ENCODE data around the gene WIPF2.

Gene WIPF2

DNA sequence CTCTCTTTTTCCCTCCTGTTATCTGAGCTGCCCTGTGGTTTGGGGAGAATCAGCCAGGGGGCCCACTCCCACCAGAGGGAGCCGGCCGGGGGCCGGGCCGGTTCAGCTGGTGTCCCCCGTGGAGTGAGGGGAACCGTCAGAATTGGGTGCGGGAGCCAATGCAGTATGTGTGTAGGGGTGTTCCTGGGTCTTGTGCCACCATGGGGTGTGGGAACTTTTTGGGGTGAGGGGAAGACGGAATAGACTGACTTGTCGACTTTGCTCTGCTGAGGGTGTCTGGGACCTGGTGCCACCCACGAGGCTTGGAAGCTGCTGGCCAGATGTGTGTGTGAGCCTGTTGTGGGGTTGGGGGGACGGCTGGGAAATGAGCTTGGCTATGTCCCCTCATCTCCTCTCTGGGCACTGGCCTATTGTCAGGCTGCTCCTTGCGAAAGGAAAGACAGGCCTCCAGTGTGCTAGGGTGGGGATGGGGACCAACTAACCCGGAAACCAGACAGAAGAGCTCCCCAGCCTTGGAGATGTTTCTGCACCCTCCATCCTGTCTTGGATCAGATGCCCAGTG lies 99.8 kb downstream of the WIPF2 start:
- Mint-ChIP-seq H3K9me3 (no peaks in the 10 kb centered on the region), H3K27ac (peak overlapping the region; percentile 83 to 95), H3K4me1 (peaks cover 47% of the 10 kb centered on the region), H3K4me3 (peak overlapping the region; percentile 88 to 96), H3K27me3 (no peaks in the 10 kb centered on the region)
- ATAC-seq (no peak), DNase-seq (no peak)

DNA sequence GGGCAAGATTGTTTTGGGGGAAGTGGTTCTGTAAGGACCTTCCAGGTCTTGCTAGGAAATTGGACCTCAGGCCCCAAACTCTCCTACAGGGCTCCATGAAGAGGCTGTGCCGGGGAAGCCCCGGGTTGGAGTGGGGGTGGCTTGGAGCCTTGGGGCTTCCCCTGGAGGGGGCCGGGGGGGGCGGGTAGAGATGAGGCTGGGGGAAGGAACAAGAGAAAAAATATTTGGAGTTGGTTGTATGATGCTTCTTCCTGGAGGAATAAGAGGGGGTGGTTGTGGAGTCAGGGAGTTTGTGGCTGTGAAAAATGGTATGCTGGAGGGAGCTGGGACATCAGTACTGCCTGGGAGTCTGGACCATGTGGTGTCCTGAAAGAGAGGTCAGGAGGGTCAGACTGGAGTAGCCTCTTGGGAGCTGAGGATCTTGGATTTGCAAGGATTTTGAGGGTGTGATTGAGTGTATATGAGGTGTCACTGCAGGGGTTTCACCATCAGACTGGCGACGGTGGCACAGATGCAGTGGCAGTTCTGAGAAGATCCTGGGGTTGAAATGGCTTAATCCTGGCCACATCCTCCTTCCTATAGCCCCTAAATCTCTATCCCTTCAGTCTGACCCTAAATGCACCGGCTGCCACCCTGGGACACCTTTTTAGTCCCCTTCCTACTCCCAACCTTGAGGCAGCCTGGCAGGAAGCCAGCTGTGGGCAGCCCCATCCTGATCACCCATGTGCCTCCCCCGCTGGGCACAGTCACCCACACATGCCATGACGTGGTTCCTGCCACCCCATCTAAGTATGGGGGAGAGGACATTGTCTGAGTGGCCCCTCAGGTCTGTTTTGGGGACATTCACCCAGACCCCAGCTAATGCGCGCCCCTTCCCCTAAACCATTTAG lies 100.8 kb downstream of the WIPF2 start:
- no peaks in the 10 kb centered on the region for H3K9me3 Mint-ChIP-seq
- H3K4me3 Mint-ChIP-seq, result peak overlapping the region; percentile 88 to 96
- ATAC-seq (no peak), DNase-seq (peak in 1 of 2 donors; percentile 60)
- no peaks in the 10 kb centered on the region for H3K27me3 Mint-ChIP-seq
- H3K4me1 Mint-ChIP-seq, result peaks cover 57% of the 10 kb centered on the region
- peak overlapping the region in 1 of 2 donors; percentile 100 for H3K27ac Mint-ChIP-seq

DNA sequence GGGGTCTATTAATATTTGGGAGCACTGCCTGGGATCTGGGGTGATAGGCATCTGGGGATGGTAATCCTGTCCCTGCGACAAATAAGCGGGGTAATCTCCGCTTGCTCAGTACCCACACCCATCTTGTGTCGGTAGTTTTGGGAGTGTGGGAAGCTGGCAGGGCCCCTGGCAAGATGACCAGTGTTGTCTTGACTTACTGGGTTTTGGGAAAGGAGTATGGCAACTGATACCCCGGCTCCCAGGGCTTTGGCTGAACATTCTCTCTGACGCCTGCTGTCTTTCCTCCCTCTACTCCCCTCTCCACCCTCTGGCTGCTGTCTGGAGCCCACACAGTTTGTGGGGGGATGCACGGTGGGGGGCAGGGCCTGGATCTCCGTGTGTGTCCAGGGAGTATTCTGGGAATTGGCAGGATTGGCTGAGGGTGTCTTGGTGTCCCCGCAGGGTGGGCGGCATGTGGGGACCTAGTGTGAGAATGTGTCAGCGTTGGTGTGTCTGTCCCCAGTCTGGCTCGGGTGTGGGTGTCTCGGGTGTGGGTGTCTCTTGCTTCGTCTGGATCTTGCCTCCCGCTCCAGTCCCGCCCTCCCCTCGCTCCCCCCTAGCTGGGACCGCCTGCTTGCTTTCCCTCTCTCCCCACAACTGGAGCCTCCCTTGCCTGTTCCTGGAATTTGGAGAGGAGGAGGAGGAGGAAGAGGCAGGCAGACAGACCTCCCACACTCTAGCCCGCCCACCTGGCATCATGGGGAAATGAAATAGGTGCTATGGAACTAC lies 101.8 kb downstream of the WIPF2 start:
- Mint-ChIP-seq H3K27ac (peak overlapping the region; percentile 95 to 100), H3K4me1 (peaks cover 67% of the 10 kb centered on the region), H3K4me3 (peak overlapping the region; percentile 88 to 96), H3K9me3 (no peaks in the 10 kb centered on the region), H3K27me3 (no peaks in the 10 kb centered on the region)
- DNase-seq (no peak), ATAC-seq (no peak)

DNA sequence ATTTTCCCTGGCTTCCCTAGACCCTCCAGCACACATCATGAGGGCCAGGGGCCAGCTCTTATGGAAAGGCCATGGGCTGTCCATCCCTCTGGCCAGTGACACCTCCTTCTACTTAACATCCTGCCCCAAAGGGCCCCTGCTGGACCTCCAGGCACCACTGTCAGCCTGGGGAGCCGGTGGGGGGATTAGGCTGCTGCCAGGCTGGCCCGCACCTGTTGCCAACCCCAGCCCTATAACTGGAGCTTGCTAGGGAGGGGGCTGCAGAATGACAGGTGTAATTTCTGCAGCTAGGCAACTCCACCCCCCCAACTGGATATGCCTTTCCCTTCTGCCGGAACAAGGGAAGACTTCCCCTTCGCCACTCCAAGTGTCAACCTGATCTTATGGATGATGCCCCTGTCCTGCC lies 102.4 kb downstream of the WIPF2 start:
- peak overlapping the region; percentile 99 to 100 for H3K27ac Mint-ChIP-seq
- DNase-seq (no peak), ATAC-seq (no peak)
- no peaks in the 10 kb centered on the region for H3K27me3 Mint-ChIP-seq
- H3K4me3 Mint-ChIP-seq, result peak overlapping the region; percentile 88 to 96
- no peaks in the 10 kb centered on the region for H3K9me3 Mint-ChIP-seq
- peaks cover 73% of the 10 kb centered on the region for H3K4me1 Mint-ChIP-seq

DNA sequence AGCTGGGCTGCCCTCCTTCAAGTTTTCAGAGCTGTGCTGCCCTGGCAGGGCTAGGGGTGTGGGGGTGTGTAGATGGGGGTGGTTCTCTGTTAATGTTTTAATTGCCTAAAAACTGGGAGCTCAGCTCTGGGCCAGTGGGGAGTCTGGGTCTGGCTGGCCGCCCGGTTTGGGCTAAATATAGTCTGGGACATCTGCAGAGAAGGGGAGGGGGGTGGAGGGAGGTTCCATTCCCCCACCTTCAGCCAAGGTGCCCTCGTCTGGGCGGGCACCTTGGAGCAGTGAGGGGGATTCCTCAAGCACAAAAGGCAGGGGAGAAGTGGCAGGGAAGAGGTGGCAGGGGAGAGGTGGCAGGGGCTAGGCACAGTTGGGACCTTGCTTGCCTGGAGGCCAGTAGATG lies 102.9 kb downstream of the WIPF2 start:
- ATAC-seq (no peak), DNase-seq (no peak)
- Mint-ChIP-seq H3K4me1 (peaks cover 77% of the 10 kb centered on the region), H3K27me3 (no peaks in the 10 kb centered on the region), H3K9me3 (no peaks in the 10 kb centered on the region), H3K27ac (peak overlapping the region; percentile 99 to 100), H3K4me3 (peak overlapping the region; percentile 88 to 96)

GRCh38 chr17:40322358-40323315 lies 103.5 kb downstream of the WIPF2 start:
- ATAC-seq (peak; percentile 48), DNase-seq (peak; percentile 88 to 91)
- Mint-ChIP-seq H3K9me3 (no peaks in the 10 kb centered on the region), H3K4me1 (peaks cover 84% of the 10 kb centered on the region), H3K4me3 (peak overlapping the region; percentile 88 to 96), H3K27ac (peak overlapping the region; percentile 99 to 100), H3K27me3 (no peaks in the 10 kb centered on the region)

DNA sequence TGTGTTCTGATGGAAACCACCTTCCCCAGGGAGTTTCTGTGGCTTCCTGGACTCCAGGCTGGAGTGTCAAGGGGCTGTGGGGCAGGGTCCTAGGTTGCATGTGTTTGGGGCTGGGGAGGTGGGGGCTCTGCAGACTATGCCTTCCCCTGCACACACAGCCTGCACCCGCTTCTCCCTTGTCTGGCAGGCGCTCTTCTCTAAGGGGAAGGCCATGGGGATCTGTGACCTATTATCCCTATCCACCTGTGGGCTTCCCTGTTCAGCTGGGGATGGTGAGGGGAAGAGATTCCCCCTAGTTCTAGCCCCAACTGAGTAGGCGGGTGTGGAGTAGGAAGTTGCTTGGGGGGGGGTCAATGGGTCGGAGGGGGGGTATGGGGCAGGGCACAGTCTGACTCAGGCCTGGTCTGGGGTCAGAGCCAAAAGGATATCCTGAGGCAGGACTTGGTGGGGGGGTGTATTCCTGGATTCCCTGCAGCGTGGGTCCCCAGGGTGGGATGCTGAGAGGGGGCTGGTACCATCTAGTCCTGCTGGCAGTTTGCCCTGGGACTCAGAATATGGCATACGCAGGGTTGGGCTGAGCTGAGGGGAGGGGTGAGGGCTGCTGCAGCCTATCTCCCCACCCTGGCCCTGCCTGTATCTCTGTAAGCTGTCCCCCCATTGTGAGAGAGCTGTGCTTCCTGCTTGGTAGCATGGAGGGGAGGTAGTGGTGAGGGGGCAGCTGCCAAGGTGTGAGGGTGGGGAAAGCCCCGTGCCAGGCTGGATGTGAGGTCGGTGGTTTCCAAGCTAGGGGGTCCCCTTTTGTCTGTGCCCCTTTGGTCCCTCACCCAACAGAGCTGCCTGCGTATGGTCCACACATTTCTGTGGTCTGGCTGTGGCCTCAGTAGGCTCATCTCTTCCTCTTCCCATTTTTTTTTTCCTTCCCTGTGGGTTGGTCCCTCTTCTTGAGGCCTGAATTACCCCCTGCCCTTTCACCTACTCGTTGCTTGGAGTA lies 104.6 kb downstream of the WIPF2 start:
- peaks cover 95% of the 10 kb centered on the region for H3K4me1 Mint-ChIP-seq
- DNase-seq, result peak; percentile 74 to 86

DNA sequence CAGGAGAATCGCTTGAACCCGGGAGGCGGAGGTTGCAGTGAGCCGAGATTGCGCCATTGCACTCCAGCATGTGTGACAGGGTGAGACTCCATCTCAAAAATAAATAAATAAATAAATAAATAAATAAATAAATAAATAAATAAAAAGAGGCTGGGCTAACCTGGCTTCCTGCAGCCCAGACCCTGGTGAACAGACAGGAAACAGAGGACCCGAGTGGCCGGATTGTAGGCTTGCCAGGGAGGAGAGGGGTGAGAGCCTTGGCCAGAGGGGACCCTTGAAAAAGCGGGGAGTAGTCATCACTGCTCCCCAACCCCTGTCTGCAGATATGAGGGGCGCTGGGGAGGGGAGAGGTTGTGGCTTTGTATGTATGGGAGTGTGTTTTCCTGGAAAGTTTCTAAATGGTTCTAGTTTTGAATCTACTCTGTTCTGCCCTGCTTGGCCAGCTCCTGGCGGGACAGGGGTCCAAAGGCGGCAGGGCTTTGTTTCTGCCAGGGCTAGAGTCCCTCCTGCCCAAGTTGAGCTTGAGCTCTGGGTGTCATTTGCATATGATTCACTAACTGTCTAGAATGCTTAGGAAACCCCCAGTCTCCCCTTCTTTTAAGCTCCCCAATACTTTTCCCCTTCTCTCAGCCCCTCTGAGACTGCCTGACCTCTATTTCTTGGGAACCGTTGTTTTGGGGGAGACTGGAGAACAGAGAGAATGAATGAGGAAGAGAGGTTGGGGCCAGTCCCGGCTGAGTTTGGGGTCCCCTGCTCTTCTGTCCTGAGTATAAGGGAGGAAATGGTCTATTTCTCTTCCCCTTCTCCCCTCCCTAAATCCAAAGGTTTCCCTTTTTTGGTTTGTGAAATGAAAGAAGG lies 106.3 kb downstream of the WIPF2 start:
- H3K4me1 Mint-ChIP-seq, result peaks cover 99% of the 10 kb centered on the region
- no peaks in the 10 kb centered on the region for H3K9me3 Mint-ChIP-seq
- peak overlapping the region; percentile 95 to 98 for H3K27ac Mint-ChIP-seq
- no peaks in the 10 kb centered on the region for H3K27me3 Mint-ChIP-seq
- DNase-seq (no peak), ATAC-seq (no peak)
- peak overlapping the region; percentile 88 to 91 for H3K4me3 Mint-ChIP-seq

More for the DNA sequence above, 104.6 kb downstream of the WIPF2 start:
- Mint-ChIP-seq H3K27ac (peak overlapping the region; percentile 99 to 100), H3K9me3 (no peaks in the 10 kb centered on the region), H3K4me3 (peak overlapping the region; percentile 88 to 96), H3K27me3 (no peaks in the 10 kb centered on the region)
- peak; percentile 63 for ATAC-seq

GRCh38 chr17:40326014-40326831 lies 107.1 kb downstream of the WIPF2 start:
- no peaks in the 10 kb centered on the region for H3K27me3 Mint-ChIP-seq
- peak overlapping the region; percentile 88 to 91 for H3K4me3 Mint-ChIP-seq

DNA sequence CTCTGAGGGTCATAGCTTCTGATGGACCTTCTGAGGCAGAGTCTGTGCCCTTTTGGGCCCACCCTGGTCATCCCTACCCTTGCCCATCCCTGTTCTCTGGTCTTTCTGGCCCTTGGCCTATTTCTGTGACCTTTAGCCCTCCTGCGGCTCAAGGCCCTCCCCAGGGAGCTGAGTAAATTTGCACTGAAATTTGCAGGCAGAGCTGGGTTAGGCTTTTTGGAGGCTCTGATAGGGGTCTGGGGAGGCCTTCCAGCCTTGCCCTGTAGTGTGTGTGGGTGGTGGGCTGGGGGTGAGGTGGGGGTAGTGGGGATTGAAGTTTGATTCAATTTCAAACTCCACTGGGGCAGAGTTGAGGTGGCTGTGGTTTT lies 107.7 kb downstream of the WIPF2 start:
- no peak for ATAC-seq
- H3K27ac Mint-ChIP-seq, result peak overlapping the region; percentile 95 to 98
- H3K27me3 Mint-ChIP-seq, result no peaks in the 10 kb centered on the region
- DNase-seq, result no peak
- peak overlapping the region; percentile 88 to 91 for H3K4me3 Mint-ChIP-seq
- peaks cover 99% of the 10 kb centered on the region for H3K4me1 Mint-ChIP-seq
- H3K9me3 Mint-ChIP-seq, result no peaks in the 10 kb centered on the region

More at GRCh38 chr17:40326014-40326831, 107.1 kb downstream of the WIPF2 start:
- ATAC-seq (peak; percentile 54), DNase-seq (peak in 1 of 2 donors; percentile 79)
- Mint-ChIP-seq H3K9me3 (no peaks in the 10 kb centered on the region), H3K4me1 (peaks cover 99% of the 10 kb centered on the region), H3K27ac (peak overlapping the region; percentile 95 to 98)

- Mint-ChIP-seq H3K27me3 (no peaks in the 10 kb centered on the region), H3K27ac (peak overlapping the region in 1 of 2 donors; percentile 95), H3K4me1 (peaks cover 98% of the 10 kb centered on the region), H3K9me3 (no peaks in the 10 kb centered on the region), H3K4me3 (peak overlapping the region; percentile 88 to 91)
- ATAC-seq, result no peak
- DNase-seq, result no peak
Measured at GRCh38 chr17:40327244-40327729, 108.2 kb downstream of the WIPF2 start.

DNA sequence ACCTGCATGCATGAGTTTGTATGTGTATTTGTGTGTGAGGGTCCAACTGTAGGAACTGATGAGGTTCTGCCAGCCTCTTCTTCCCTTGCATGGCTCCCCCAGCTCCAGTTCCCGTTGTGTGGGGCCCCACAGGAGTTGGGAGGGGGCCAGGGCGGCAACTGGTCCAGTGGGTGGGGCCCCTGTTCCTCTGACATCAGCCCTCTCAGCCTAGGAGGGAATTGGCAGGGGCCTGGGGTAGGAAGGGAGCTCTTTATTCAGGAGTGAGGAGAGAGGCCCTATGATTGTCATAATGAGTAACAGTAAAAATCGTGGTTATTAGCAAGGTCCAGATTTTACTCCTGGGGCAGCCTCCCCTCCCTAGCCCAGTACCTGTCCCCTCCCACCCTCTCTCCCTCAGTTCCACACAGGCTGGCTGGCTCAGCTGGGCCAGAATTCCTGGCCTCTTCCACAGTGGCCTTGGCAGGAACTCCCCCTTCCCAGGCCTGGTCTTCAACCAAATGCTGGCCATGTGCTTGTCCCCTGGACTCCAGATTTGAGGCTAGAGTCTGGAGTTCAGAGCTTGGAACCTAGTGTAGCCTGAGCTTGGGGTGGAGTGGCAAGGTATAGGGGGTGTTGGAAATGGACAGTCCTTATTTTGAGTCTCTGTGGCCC lies 108.8 kb downstream of the WIPF2 start:
- H3K9me3 Mint-ChIP-seq, result no peaks in the 10 kb centered on the region
- no peak for DNase-seq
- peak overlapping the region; percentile 88 to 91 for H3K4me3 Mint-ChIP-seq
- H3K4me1 Mint-ChIP-seq, result peaks cover 98% of the 10 kb centered on the region
- ATAC-seq, result no peak
- no peaks in the 10 kb centered on the region for H3K27me3 Mint-ChIP-seq
- H3K27ac Mint-ChIP-seq, result peak overlapping the region in 1 of 2 donors; percentile 28

Measured in stimulated activated naive CD8-positive, alpha-beta T cell treated with anti-CD3 and anti-CD28 coated beads, Interleukin-15, amount 100 ng/mL, for 72 hours (primary cell).